Measurements from ENCODE around the gene CBX3. TPM values are rescaled to one million over a fixed set of nuclear protein-coding genes. Genes with fewer than 3 reads are reported as not detected.
"Not testable (repeated sequence)": the region's sequence is repeated elsewhere in the genome, so short reads cannot be mapped to it uniquely, and the experiment has no call there.

The CBX3 gene
- total RNA-seq, 1 donor from 2014 or later: 225 TPM

GRCh38 chr7:26250239-26250638 lies 48.7 kb downstream of the CBX3 start:
- H3K36me3 Mint-ChIP-seq: no peaks in the 10 kb centered on the region
- TF ChIP-seq, protein P1, sequence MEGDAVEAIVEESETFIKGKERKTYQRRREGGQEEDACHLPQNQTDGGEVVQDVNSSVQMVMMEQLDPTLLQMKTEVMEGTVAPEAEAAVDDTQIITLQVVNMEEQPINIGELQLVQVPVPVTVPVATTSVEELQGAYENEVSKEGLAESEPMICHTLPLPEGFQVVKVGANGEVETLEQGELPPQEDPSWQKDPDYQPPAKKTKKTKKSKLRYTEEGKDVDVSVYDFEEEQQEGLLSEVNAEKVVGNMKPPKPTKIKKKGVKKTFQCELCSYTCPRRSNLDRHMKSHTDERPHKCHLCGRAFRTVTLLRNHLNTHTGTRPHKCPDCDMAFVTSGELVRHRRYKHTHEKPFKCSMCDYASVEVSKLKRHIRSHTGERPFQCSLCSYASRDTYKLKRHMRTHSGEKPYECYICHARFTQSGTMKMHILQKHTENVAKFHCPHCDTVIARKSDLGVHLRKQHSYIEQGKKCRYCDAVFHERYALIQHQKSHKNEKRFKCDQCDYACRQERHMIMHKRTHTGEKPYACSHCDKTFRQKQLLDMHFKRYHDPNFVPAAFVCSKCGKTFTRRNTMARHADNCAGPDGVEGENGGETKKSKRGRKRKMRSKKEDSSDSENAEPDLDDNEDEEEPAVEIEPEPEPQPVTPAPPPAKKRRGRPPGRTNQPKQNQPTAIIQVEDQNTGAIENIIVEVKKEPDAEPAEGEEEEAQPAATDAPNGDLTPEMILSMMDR (IDR thresholded peaks at IDR 0.05; ENCODE audit: unreplicated experiment): no peak
- H3K27me3 Mint-ChIP-seq (ENCODE audit: low read depth): no peaks in the 10 kb centered on the region
- H3K4me1 Mint-ChIP-seq: no peaks in the 10 kb centered on the region
- H3K9me3 Mint-ChIP-seq: no peaks in the 10 kb centered on the region
- no peak for DNase-seq (ENCODE audit: low spot score in 2 of 2, unreplicated experiment in 2 of 2)
- H3K4me3 Mint-ChIP-seq: no peak overlapping the region
- no peak overlapping the region for H3K27ac Mint-ChIP-seq

DNA sequence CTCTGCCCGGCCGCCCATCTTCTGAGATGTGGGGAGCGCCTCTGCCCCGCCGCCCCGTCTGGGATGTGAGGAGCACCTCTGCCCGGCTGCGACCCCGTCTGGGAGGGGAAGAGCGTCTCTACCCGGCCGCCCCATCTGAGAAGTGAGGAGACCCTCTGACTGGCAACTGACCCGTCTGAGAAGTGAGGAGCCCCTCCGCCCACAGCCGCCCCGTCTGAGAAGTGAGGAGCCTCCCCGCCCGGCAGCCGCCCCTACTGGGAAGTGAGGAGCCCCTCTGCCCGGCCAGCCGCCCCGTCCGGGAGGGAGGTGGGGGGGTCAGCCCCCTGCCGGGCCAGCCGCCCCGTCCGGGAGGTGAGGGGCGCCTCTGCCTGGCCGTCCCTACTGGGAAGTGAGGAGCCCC lies 60.3 kb downstream of the CBX3 start:
- H3K4me3 Mint-ChIP-seq; H3K27ac Mint-ChIP-seq; H3K36me3 Mint-ChIP-seq; H3K27me3 Mint-ChIP-seq (ENCODE audit: low read depth); H3K4me1 Mint-ChIP-seq; DNase-seq (ENCODE audit: low spot score in 2 of 2, unreplicated experiment in 2 of 2): not testable (repeated sequence)
- peaks cover 28% of the 10 kb centered on the region for H3K9me3 Mint-ChIP-seq

Other genes starting within 250 kb of the CBX3 start
- 11.8 to 12.9 TPM (median 12.3 TPM) in 3 replicates for gene NFE2L3, start 49.5 kb upstream of the CBX3 start, total RNA-seq
- 693 to 723 TPM (median 708 TPM) in 3 replicates for gene HNRNPA2B1, start 999 bp upstream of the CBX3 start, total RNA-seq
- gene SNX10, start 90.1 kb downstream of the CBX3 start, total RNA-seq: 4.7 to 6.1 TPM (median 5.1 TPM) in 3 replicates

All from mesothelial cell of epicardium (in vitro differentiated cells).